ENCODE measurements around the gene SLC46A1. TPM values are rescaled to one million over a fixed set of nuclear protein-coding genes. Genes with fewer than 3 reads are reported as not detected.
A peak's percentile ranks its signal among the peaks of the same experiment; 100 is the strongest.

SLC46A1 gene
- total and polyA plus RNA-seq, 9 of the 15 experiments (the other 6 are each of a cell fraction or from before 2014, with no cell fraction given): 0.24 to 5.5 (median 3.1) TPM

DNA sequence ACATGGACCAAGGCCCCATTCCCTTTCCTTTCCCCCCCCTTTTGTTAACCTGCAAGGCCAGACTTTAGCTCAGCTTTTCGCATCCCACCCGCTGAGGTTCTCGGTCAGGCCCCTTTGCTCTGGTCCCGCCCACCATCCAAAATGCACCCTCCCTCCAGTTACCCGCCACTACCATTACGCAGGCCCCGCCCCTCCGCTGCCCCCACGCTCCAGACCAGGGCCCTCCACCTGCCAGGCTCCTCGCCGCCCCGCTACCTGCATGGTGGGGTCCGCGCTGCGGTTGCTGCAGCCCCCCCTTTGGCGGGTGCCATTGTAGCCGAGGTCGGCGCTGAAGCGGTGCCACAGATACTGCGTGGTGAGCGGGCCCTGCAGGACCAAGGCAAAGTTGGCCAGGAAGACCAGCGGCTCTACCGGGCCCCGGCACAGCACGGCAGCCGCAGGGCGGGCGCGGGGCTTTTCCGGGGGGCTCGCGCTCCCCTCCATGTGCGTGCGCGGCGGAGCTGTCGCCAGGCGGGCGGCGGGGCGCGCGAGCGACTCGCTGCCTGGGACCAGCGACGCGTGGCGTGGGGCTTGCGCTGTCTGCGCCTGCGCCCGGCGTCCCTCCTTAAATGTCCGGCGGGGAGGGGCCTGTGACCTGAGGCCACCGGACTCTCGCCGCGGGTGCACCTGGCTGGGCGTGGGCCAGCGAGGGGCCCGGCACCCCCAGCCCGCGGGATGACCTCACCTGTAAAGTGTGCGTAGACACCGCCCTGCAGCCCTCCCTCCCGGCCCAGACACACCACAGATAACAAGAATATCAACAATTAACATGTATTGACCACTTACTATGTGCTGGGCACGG is at the start of gene SLC46A1 (continued):
- TF ChIP-seq TEAD4 (IDR thresholded peaks at IDR 0.05; ENCODE audit: low read length) (no peak), TEAD4 (CRISPR knock-in tag; IDR thresholded peaks at IDR 0.05; ENCODE audit: borderline replicate concordance) (no peak), ZNF280B (CRISPR knock-in tag; IDR thresholded peaks at IDR 0.05) (no peak), RB1 (IDR thresholded peaks at IDR 0.05; ENCODE audit: low read depth) (peak; percentile 29; the same call in 1 of the 2 replicates), TAF1 (IDR thresholded peaks at IDR 0.05; ENCODE audit: control insufficient read depth, extremely low read depth, insufficient read depth, low read length, severe bottlenecking) (peak; percentile 28), ZBTB7A (IDR thresholded peaks at IDR 0.05; ENCODE audit: borderline replicate concordance, control insufficient read depth, low read depth, low read length) (peak; percentile 61), MYC (IDR thresholded peaks at IDR 0.05; ENCODE audit: low read depth, low read length) (peak; percentile 80), MYC (CRISPR knock-in tag; IDR thresholded peaks at IDR 0.05; ENCODE audit: borderline replicate concordance, low read depth) (no peak), PRDM10 (IDR thresholded peaks at IDR 0.05; ENCODE audit: partially characterized antibody) (peak; percentile 66), ZNF639 (CRISPR knock-in tag; conservative IDR thresholded peaks at IDR 0.05 in 1 of 2, IDR thresholded peaks at IDR 0.05 in 1 of 2) (no peak), POLR2G (IDR thresholded peaks at IDR 0.05; ENCODE audit: low read depth, low read length) (peak; percentile 79), ZC3H8 (IDR thresholded peaks at IDR 0.05) (no peak), EP400 (IDR thresholded peaks at IDR 0.05) (peak; percentile 69; the same call in 1 of the 2 replicates), L3MBTL2 (IDR thresholded peaks at IDR 0.05) (peak; percentile 82), RBM17 (IDR thresholded peaks at IDR 0.05; ENCODE audit: borderline replicate concordance, low read depth, low read length) (no peak), PCBP1 (IDR thresholded peaks at IDR 0.05; ENCODE audit: low read depth, low read length, poor library complexity, severe bottlenecking) (peak; percentile 32), POLR2AphosphoS5 (IDR thresholded peaks at IDR 0.05; ENCODE audit: control insufficient read depth, insufficient read depth, low read depth, low read length) (0 out of 2 replicates have a peak, but pooled peaks have one; percentile 19), RBBP5 (IDR thresholded peaks at IDR 0.05; ENCODE audit: borderline replicate concordance, insufficient read depth, low read length, poor library complexity, severe bottlenecking) (no peak)
- TF ChIP-seq, protein P1, sequence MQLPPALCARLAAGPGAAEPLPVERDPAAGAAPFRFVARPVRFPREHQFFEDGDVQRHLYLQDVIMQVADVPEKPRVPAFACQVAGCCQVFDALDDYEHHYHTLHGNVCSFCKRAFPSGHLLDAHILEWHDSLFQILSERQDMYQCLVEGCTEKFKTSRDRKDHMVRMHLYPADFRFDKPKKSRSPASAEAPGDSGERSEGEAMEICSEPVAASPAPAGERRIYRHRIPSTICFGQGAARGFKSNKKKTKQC (CRISPR knock-in tag; IDR thresholded peaks at IDR 0.05): peak; percentile 54; the same call in 1 of the 2 replicates

All from K562 (cell line).